Nephron progenitor cell (in vitro differentiated cells): ENCODE measurements around the gene ZDHHC20.

ENCODE experiments used
- DNase-seq: peaks from one replicate; pipeline ENCODE4 v3.0.0; 2021
- H3K27ac Mint-ChIP-seq: 2 replicates; pipeline ENCODE4 v1.8.0; 2021; ENCODE audit warnings: mild to moderate bottlenecking, moderate library complexity, mixed read lengths
- H3K27me3 Mint-ChIP-seq: 2 replicates; pipeline ENCODE4 v1.8.0; 2021; ENCODE audit warnings: mild to moderate bottlenecking, low read depth, mixed read lengths; ENCODE audit not compliant: poor library complexity
- H3K36me3 Mint-ChIP-seq: 2 replicates; pipeline ENCODE4 v1.8.0; 2021; ENCODE audit warnings: low read depth, mixed read lengths
- H3K4me1 Mint-ChIP-seq: 2 replicates; pipeline ENCODE4 v1.8.0; 2021; ENCODE audit warnings: mixed read lengths
- H3K4me3 Mint-ChIP-seq: 2 replicates; pipeline ENCODE4 v1.8.0; 2021; ENCODE audit warnings: mild to moderate bottlenecking, moderate library complexity, mixed read lengths
- H3K9me3 Mint-ChIP-seq: 2 replicates; pipeline ENCODE4 v1.8.0; 2021; ENCODE audit warnings: mild to moderate bottlenecking, moderate library complexity, mixed read lengths
- CTCF ChIP-seq: fragments of 200-600 bp; sonication (generic); IDR thresholded peaks from 2 replicates; pipeline ENCODE4 v1.5.0; 2021; ENCODE audit warnings: antibody characterized with exemption

Gene ZDHHC20

GRCh38 chr13:21338156-21338555 is 120.9 kb downstream of the ZDHHC20 start:
- Mint-ChIP-seq H3K27ac (no peak overlapping the region), H3K9me3 (peaks cover 4% of the 10 kb centered on the region), H3K4me1 (peaks cover 22% of the 10 kb centered on the region), H3K4me3 (peak overlapping the region; percentile 35), H3K27me3 (peaks cover 28% of the 10 kb centered on the region), H3K36me3 (no peaks in the 10 kb centered on the region)
- no peak for TF ChIP-seq CTCF
- no peak for DNase-seq

GRCh38 chr13:21336609-21337349 is 122.3 kb downstream of the ZDHHC20 start:
- Mint-ChIP-seq H3K4me3 (no peak overlapping the region), H3K36me3 (no peaks in the 10 kb centered on the region), H3K9me3 (peaks cover 4% of the 10 kb centered on the region), H3K27me3 (peaks cover 33% of the 10 kb centered on the region), H3K4me1 (peaks cover 17% of the 10 kb centered on the region), H3K27ac (no peak overlapping the region)
- no peak for TF ChIP-seq CTCF
- no peak for DNase-seq

- no peak overlapping the region for H3K4me3 Mint-ChIP-seq
- peaks cover 4% of the 10 kb centered on the region for H3K9me3 Mint-ChIP-seq
- H3K27me3 Mint-ChIP-seq = peaks cover 26% of the 10 kb centered on the region
- no peak overlapping the region for H3K27ac Mint-ChIP-seq
- peaks cover 8% of the 10 kb centered on the region for H3K4me1 Mint-ChIP-seq
- no peaks in the 10 kb centered on the region for H3K36me3 Mint-ChIP-seq
- DNase-seq = no peak
- TF ChIP-seq CTCF = no peak
Measured at GRCh38 chr13:21333186-21333585, 125.9 kb downstream of the ZDHHC20 start.

GRCh38 chr13:21330126-21330861 is 128.8 kb downstream of the ZDHHC20 start:
- H3K9me3 Mint-ChIP-seq = peaks cover 4% of the 10 kb centered on the region
- H3K4me1 Mint-ChIP-seq = peaks cover 26% of the 10 kb centered on the region
- no peak for DNase-seq
- no peak overlapping the region for H3K4me3 Mint-ChIP-seq
- no peaks in the 10 kb centered on the region for H3K36me3 Mint-ChIP-seq
- H3K27ac Mint-ChIP-seq = no peak overlapping the region
- H3K27me3 Mint-ChIP-seq = peaks cover 47% of the 10 kb centered on the region
- no peak for TF ChIP-seq CTCF

- Mint-ChIP-seq H3K4me3 (no peak overlapping the region), H3K27ac (no peak overlapping the region), H3K36me3 (no peaks in the 10 kb centered on the region), H3K9me3 (no peaks in the 10 kb centered on the region), H3K4me1 (peaks cover 26% of the 10 kb centered on the region), H3K27me3 (peaks cover 57% of the 10 kb centered on the region)
- no peak for DNase-seq
- TF ChIP-seq CTCF = no peak
Measured at GRCh38 chr13:21328836-21329477, 130.1 kb downstream of the ZDHHC20 start.
